K562 (cell line): ENCODE results near the gene NTRK1. TPM values are rescaled to one million over a fixed set of nuclear protein-coding genes. Genes with fewer than 3 reads are reported as not detected.
A peak's percentile ranks its signal among the peaks of the same experiment; 100 is the strongest.

Source experiments
- ATAC-seq: fragments of 200-7000 bp; cut with Tn5 transposase; 3 replicates; pipeline ENCODE4 v1.9.1; 2020; ENCODE audit warnings: moderate library complexity
- BruUV-seq: library from RNA; stranded (reverse); fragments of 400-500 nt; replicated peaks from 2 replicates; lab custom pipeline; 2021; lab: Mats Ljungman, UMichigan
- CTCF ChIA-PET: fragments of 300-600 bp; formaldehyde crosslinking; extraction: SDS; loops from one replicate; lab custom pipeline; 2021; ENCODE audit warnings: low intra/inter-chr PET ratio; lab: Yijun Ruan, JAX
- POLR2A ChIA-PET: fragments of 300-600, 350-650 bp; sonication (Branson Sonifier 250); formaldehyde crosslinking; extraction: SDS; loops from one replicate; lab custom pipeline; 2021; ENCODE audit warnings: antibody characterized with exemption, inconsistent platforms; lab: Yijun Ruan, JAX
- DNase-seq, 4 experiments: peaks; one replicate each; pipeline versions ENCODE4 v3.0.0 to v3.0.0-alpha.2; 2011 to 2018; ENCODE audit warnings: low spot score in 3 of 4, mixed read lengths in 3 of 4; ENCODE audit errors: extremely low read depth in 1 of 4
- FAIRE-seq: peaks from 2 replicates; lab custom pipeline; 2011; peaks lifted over from hg19 to GRCh38; lab: Jason Lieb, UNC
- H2AFZ ChIP-seq: 2 replicates; pipeline ENCODE4 v1.6.0; 2011; ENCODE audit warnings: low read depth, low read length, control low read depth, inconsistent platforms
- H3K27ac ChIP-seq: fragments of 200-600 bp; 3 replicates; pipeline ENCODE4 v1.8.0; 2011; ENCODE audit warnings: low read depth, mild to moderate bottlenecking, control low read depth, inconsistent platforms, low read length, moderate library complexity, mixed read lengths; ENCODE audit errors: extremely low read depth
- H3K27me3 ChIP-seq, 2 experiments: fragments of 300-600 bp in 1 of 2; 2 replicates in 1 of 2; 3 replicates in 1 of 2; pipeline versions ENCODE4 v1.6.0 to v1.8.0; 2011; ENCODE audit warnings: inconsistent platforms in 2 of 2, low read length in 2 of 2, mild to moderate bottlenecking in 1 of 2, mixed read lengths in 1 of 2, moderate library complexity in 1 of 2; ENCODE audit not compliant: control insufficient read depth in 2 of 2, insufficient read depth in 2 of 2
- H3K36me3 ChIP-seq: fragments of 300-600 bp; 3 replicates; pipeline ENCODE4 v1.8.0; 2011; ENCODE audit warnings: mild to moderate bottlenecking, low read length, inconsistent platforms; ENCODE audit not compliant: control insufficient read depth, insufficient read depth
- H3K4me1 ChIP-seq, 2 experiments: fragments of 200-600 bp in 1 of 2; replicated peaks in 1 of 2; 2 replicates in 1 of 2; 3 replicates in 1 of 2; pipeline versions ENCODE4 v1.5.1 to v1.8.0; 2011; ENCODE audit warnings: inconsistent platforms in 2 of 2, low read length in 2 of 2, mild to moderate bottlenecking in 1 of 2, mixed read lengths in 1 of 2, moderate library complexity in 1 of 2; ENCODE audit not compliant: control insufficient read depth in 2 of 2, insufficient read depth in 2 of 2
- H3K4me2 ChIP-seq: 2 replicates; pipeline ENCODE4 v1.6.1; 2011; ENCODE audit warnings: low read length, control low read depth, inconsistent platforms, mixed read lengths; ENCODE audit not compliant: insufficient read depth
- H3K4me3 ChIP-seq: fragments of 200-600 bp; sonication (generic), shearing (Covaris generic); 2 replicates; pipeline ENCODE4 v1.5.1; 2016; ENCODE audit warnings: control low read depth, inconsistent platforms
- H3K79me2 ChIP-seq: fragments of 200-600 bp; 3 replicates; pipeline ENCODE4 v1.8.0; 2011; ENCODE audit warnings: low read length, inconsistent platforms; ENCODE audit not compliant: control insufficient read depth, insufficient read depth
- H3K9ac ChIP-seq, 2 experiments: 2 replicates each; pipeline versions ENCODE4 v1.6.0 to v1.6.1; 2011; ENCODE audit warnings: low read depth in 2 of 2, low read length in 2 of 2, control low read depth in 1 of 2, inconsistent platforms in 1 of 2, mild to moderate bottlenecking in 1 of 2, mixed read lengths in 1 of 2; ENCODE audit not compliant: insufficient read depth in 1 of 2
- H3K9me1 ChIP-seq: one replicate; pipeline ENCODE4 v1.6.0; 2011; ENCODE audit warnings: inconsistent platforms, mild to moderate bottlenecking, low read length, moderate library complexity; ENCODE audit not compliant: control insufficient read depth, insufficient read depth
- H3K9me3 ChIP-seq: replicated peaks from 2 replicates; pipeline ENCODE4 v1.5.1; 2011; ENCODE audit warnings: low read depth, low read length, inconsistent platforms; ENCODE audit not compliant: control insufficient read depth, insufficient read depth
- H4K20me1 ChIP-seq: replicated peaks from 2 replicates; pipeline ENCODE4 v1.6.1; 2011; ENCODE audit warnings: low read length, inconsistent platforms, mixed read lengths; ENCODE audit not compliant: control insufficient read depth, insufficient read depth
- CBX8 ChIP-seq: fragments of 200-600 bp; sonication (generic); IDR thresholded peaks from 2 replicates; pipeline ENCODE4 v1.6.1; 2012; ENCODE audit warnings: borderline replicate concordance, mixed run types, low read depth, mild to moderate bottlenecking, moderate library complexity, mixed read lengths, low read length, control low read depth, inconsistent platforms; ENCODE audit not compliant: poor library complexity, severe bottlenecking; ENCODE audit errors: extremely low read depth
- CREM ChIP-seq: IDR thresholded peaks from 2 replicates; pipeline ENCODE4 v1.6.1; 2014; ENCODE audit warnings: antibody characterized with exemption, low read depth
- NEUROD1 ChIP-seq: fragments of 150-350 bp; IDR thresholded peaks from 2 replicates; pipeline ENCODE4 v1.6.1; 2014; ENCODE audit warnings: borderline replicate concordance, low read length, low read depth; ENCODE audit not compliant: partially characterized antibody
- REST ChIP-seq, 2 experiments: fragments of 450-650 bp; formaldehyde crosslinking in 1 of 2; IDR thresholded peaks; 2 replicates each; pipeline versions ENCODE4 v1.4.0 to v1.6.1; 2014 to 2020; ENCODE audit warnings: mild to moderate bottlenecking in 2 of 2, borderline replicate concordance in 1 of 2, low read depth in 1 of 2
- SMAD3 ChIP-seq: fragments of 450-650 bp; formaldehyde crosslinking; conservative IDR thresholded peaks from 2 replicates; pipeline ENCODE4 v1.4.0; 2020; ENCODE audit warnings: mild to moderate bottlenecking
- TAF9B ChIP-seq: fragments of 450-650 bp; IDR thresholded peaks from 2 replicates; pipeline ENCODE4 v1.6.1; 2018; ENCODE audit warnings: mild to moderate bottlenecking; ENCODE audit not compliant: partially characterized antibody
- TSHZ1 ChIP-seq: fragments of 250-450 bp; sonication (Bioruptor Pico); IDR thresholded peaks from 2 replicates; pipeline ENCODE4 v1.4.0; 2020; ENCODE audit warnings: mild to moderate bottlenecking, moderate library complexity
- ZNF76 ChIP-seq: fragments of 250-450 bp; sonication (Bioruptor Pico); IDR thresholded peaks from 2 replicates; pipeline ENCODE4 v1.4.0; 2020; ENCODE audit warnings: mild to moderate bottlenecking, moderate library complexity, borderline replicate concordance
- WGBS: fragments of 100-300 bp; shearing (Covaris generic); methylation state at CpG from one replicate; pipeline ENCODE4 v1.1.6; 2016; ENCODE audit warnings: low coverage, mixed read lengths; ENCODE audit not compliant: insufficient coverage; ENCODE audit errors: missing lambda C conversion rate; 5-methylcytosine and 5-hydroxymethylcytosine counted together
- in situ Hi-C: fragments of 300-500 bp; cut with MboI; formaldehyde crosslinking; loops from 4 replicates; pipeline ENCODE4 v1.15.0; 2018; ENCODE audit warnings: inconsistent platforms, mixed read lengths
- intact Hi-C: fragments of 100-400 bp; cut with micrococcal nuclease; formaldehyde crosslinking; loops from 2 replicates; pipeline ENCODE4 v1.14.2; 2022
- polyA plus RNA-seq, 8 experiments: library from polyadenylated mRNA; depleted of rRNA in 4 of 8; stranded (reverse) in 5 of 8; unstranded in 3 of 8; fragments of >200 nt; fragmentation: Nextera tagmentation in 2 of 8; fragmentation: Illumina TruSeq in 1 of 8; extraction: Ambion mirVana in 2 of 8; extraction: Trizol in 1 of 8; gene quantifications; 2 replicates each; pipeline versions ENCODE4 v1.2.1 to v1.2.3, GENCODE V29; 2011 to 2014; ENCODE audit warnings: inconsistent platforms in 1 of 8, missing spikeins in 1 of 8
- total RNA-seq, 7 experiments: library from RNA; depleted of rRNA in 6 of 7; stranded (reverse); fragments of >200 nt in 6 of 7; fragmentation: Illumina TruSeq in 2 of 7; extraction: Trizol in 2 of 7; gene quantifications; 2 replicates each; pipeline versions ENCODE4 v1.2.1 to v1.2.3, GENCODE V29; 2011 to 2021; ENCODE audit warnings: low replicate concordance in 1 of 7

Gene NTRK1
- total and polyA plus RNA-seq, 9 of the 15 experiments (the other 6 are each of a cell fraction or from before 2014, with no cell fraction given): 0.46 to 30.0 (median 7.9) TPM

DNA sequence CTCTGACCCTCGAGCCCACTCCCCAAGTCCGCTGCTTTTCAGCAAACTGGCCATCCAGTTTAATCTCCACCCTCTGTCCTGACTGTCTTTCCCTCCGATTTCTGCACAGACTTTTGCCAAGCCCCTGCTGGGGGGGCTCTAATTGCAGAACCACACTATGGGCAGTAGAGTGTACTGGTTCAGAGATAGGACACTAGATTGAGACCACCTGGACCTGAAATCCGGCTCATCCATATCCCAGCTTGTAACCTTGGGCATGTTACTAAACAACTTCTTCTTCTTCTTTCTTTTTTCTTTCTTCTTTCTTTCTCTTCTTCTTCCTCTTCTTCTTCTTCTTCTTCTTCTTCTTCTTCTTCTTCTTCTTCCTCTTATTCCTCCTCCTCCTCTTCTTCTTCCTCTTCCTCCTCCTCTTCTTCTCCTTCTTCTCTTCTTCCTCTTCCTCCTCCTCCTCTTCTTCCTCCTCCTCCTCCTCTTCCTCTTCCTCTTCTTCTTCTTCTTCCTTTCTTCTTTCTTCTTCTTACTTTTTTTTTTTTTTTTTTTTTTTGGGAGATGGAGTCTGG, 67.5 kb downstream of the NTRK1 start:
- no peak overlapping the region for H2AFZ ChIP-seq
- H3K4me1 ChIP-seq: peaks cover 24 to 33% of the 10 kb centered on the region in 2 experiments
- H3K27ac ChIP-seq: no peak overlapping the region
- no peaks in the 10 kb centered on the region for H3K79me2 ChIP-seq
- ChIA-PET CTCF (interaction anchor here (0.6 to 2.1 kb wide), 5 partner anchors 17 to 344 kb away, joined by 3 to 12 read pairs (median 5); no protein-coding TSS in a partner anchor), POLR2A (interaction anchor here (0.7 to 1.1 kb wide), 3 partner anchors 13 to 336 kb away, joined by 3 to 4 read pairs (median 3); partner anchors contain the start of gene NAXE)
- no peaks in the 10 kb centered on the region for H3K9me3 ChIP-seq
- peak overlapping the region; percentile 73 for H3K4me2 ChIP-seq
- peak overlapping the region in 1 of 2 experiments; percentile 88; a peak in 1 of 4 replicates for H3K9ac ChIP-seq
- DNase-seq: no peak
- no peak for FAIRE-seq
- no peaks in the 10 kb centered on the region for H3K9me1 ChIP-seq
- no TSS peak for BruUV-seq
- WGBS: 8% methylated on average over 4 of the region's 4 CpGs
- H4K20me1 ChIP-seq: no peaks in the 10 kb centered on the region
- peak; percentile 5 for ATAC-seq
- intact Hi-C loops: loop anchor here (2.0 to 5.0 kb wide), 3 partner anchors 31 to 229 kb away; no protein-coding TSS in a partner anchor
- H3K36me3 ChIP-seq: no peaks in the 10 kb centered on the region
- peak overlapping the region; percentile 30; the same call in 1 of the 2 replicates for H3K4me3 ChIP-seq
- in situ Hi-C loops: loop anchor here (5.0 kb wide), 1 partner anchor 36 kb away; the partner anchor contains the start of gene PEAR1
- H3K27me3 ChIP-seq: peaks cover under 1 to 1% of the 10 kb centered on the region in 2 experiments; a peak in 2 of 5 replicates
- TF ChIP-seq NEUROD1 (no peak), TAF9B (no peak), ZNF76 (CRISPR knock-in tag) (no peak), REST (IDR thresholded peaks at IDR 0.05; ENCODE audit: borderline replicate concordance) (no peak), REST (CRISPR knock-in tag; IDR thresholded peaks at IDR 0.05; ENCODE audit: low read depth) (no peak), CBX8 (no peak), TSHZ1 (CRISPR knock-in tag) (no peak), CREM (no peak), SMAD3 (CRISPR knock-in tag) (no peak)
